Mesenchymal stem cell (in vitro differentiated cells and primary cell): ENCODE data around the gene UFM1.
"Not testable (repeated sequence)": the region's sequence is repeated elsewhere in the genome, so short reads cannot be mapped to it uniquely, and the experiment has no call there.

Experiments
- DNase-seq: peaks from one replicate; pipeline ENCODE4 v3.0.0-alpha.2; 2013
- H2AFZ ChIP-seq: one replicate; pipeline ENCODE4 v1.6.1; 2013; ENCODE audit warnings: low read depth, mild to moderate bottlenecking, control low read depth, inconsistent platforms, low read length, moderate library complexity
- H2AK5ac ChIP-seq: 2 replicates; pipeline ENCODE4 v1.6.1; 2013; ENCODE audit warnings: low read length, moderate library complexity, mild to moderate bottlenecking, inconsistent platforms; ENCODE audit not compliant: severe bottlenecking
- H2BK120ac ChIP-seq: one replicate; pipeline ENCODE4 v1.6.1; 2013; ENCODE audit warnings: low read depth, mild to moderate bottlenecking, inconsistent platforms, low read length, moderate library complexity
- H2BK12ac ChIP-seq, 2 experiments: one replicate each; pipeline ENCODE4 v1.6.1; 2013; ENCODE audit warnings: inconsistent platforms in 2 of 2, low read length in 2 of 2, mild to moderate bottlenecking in 2 of 2, moderate library complexity in 2 of 2, control low read depth in 1 of 2
- H2BK15ac ChIP-seq: one replicate; pipeline ENCODE4 v1.6.1; 2013; ENCODE audit warnings: mild to moderate bottlenecking, low read depth, inconsistent platforms; ENCODE audit not compliant: poor library complexity, severe bottlenecking
- H2BK5ac ChIP-seq: 2 replicates; pipeline ENCODE4 v1.6.1; 2013; ENCODE audit warnings: low read depth, mild to moderate bottlenecking, low read length, control low read depth, inconsistent platforms; ENCODE audit not compliant: poor library complexity, severe bottlenecking
- H3K14ac ChIP-seq, 2 experiments: one replicate each; pipeline ENCODE4 v1.6.1; 2013; ENCODE audit warnings: inconsistent platforms in 2 of 2, low read length in 2 of 2, control low read depth in 1 of 2, mild to moderate bottlenecking in 1 of 2, moderate library complexity in 1 of 2
- H3K18ac ChIP-seq, 2 experiments: one replicate each; pipeline ENCODE4 v1.6.1; 2013; ENCODE audit warnings: inconsistent platforms in 2 of 2, low read length in 2 of 2, control low read depth in 1 of 2, low read depth in 1 of 2, mild to moderate bottlenecking in 1 of 2
- H3K23ac ChIP-seq, 2 experiments: one replicate each; pipeline ENCODE4 v1.6.1; 2013; ENCODE audit warnings: inconsistent platforms in 2 of 2, low read length in 2 of 2, mild to moderate bottlenecking in 2 of 2, moderate library complexity in 2 of 2, control low read depth in 1 of 2
- H3K27ac ChIP-seq: 2 replicates; pipeline ENCODE4 v1.5.1; 2013; ENCODE audit warnings: mild to moderate bottlenecking, moderate library complexity, low read length, control low read depth, inconsistent platforms; ENCODE audit not compliant: poor library complexity, severe bottlenecking
- H3K27me3 ChIP-seq, 2 experiments: 2 replicates each; pipeline versions ENCODE4 v1.6.1 to v1.7.0; 2013; ENCODE audit warnings: low read length in 2 of 2, mild to moderate bottlenecking in 2 of 2, moderate library complexity in 2 of 2, control low read depth in 1 of 2, inconsistent platforms in 1 of 2; ENCODE audit not compliant: control insufficient read depth in 1 of 2, insufficient read depth in 1 of 2
- H3K36me3 ChIP-seq, 2 experiments: 2 replicates each; pipeline versions ENCODE4 v1.6.1 to v1.7.0; 2013; ENCODE audit warnings: low read length in 2 of 2, control low read depth in 1 of 2, inconsistent platforms in 1 of 2, low read depth in 1 of 2, mild to moderate bottlenecking in 1 of 2; ENCODE audit not compliant: insufficient read depth in 2 of 2, control insufficient read depth in 1 of 2
- H3K4ac ChIP-seq, 2 experiments: one replicate each; pipeline ENCODE4 v1.6.1; 2013; ENCODE audit warnings: inconsistent platforms in 2 of 2, low read length in 2 of 2, mild to moderate bottlenecking in 2 of 2, moderate library complexity in 2 of 2, control low read depth in 1 of 2, low read depth in 1 of 2
- H3K4me1 ChIP-seq: 2 replicates; pipeline ENCODE4 v1.6.1; 2013; ENCODE audit warnings: low read depth, low read length, control low read depth; ENCODE audit not compliant: control insufficient read depth, insufficient read depth
- H3K4me2 ChIP-seq: 2 replicates; pipeline ENCODE4 v1.6.1; 2013; ENCODE audit warnings: low read length, mild to moderate bottlenecking, inconsistent platforms; ENCODE audit not compliant: poor library complexity, severe bottlenecking
- H3K4me3 ChIP-seq, 2 experiments: 2 replicates each; pipeline versions ENCODE4 v1.5.1 to v1.7.0; 2013; ENCODE audit warnings: low read length in 2 of 2, mild to moderate bottlenecking in 2 of 2, control low read depth in 1 of 2, low read depth in 1 of 2; ENCODE audit not compliant: insufficient read depth in 1 of 2
- H3K79me1 ChIP-seq: replicated peaks from 2 replicates; pipeline ENCODE4 v1.6.1; 2013; ENCODE audit warnings: mild to moderate bottlenecking, control low read depth, low read length, inconsistent platforms; ENCODE audit not compliant: poor library complexity, severe bottlenecking
- H3K9ac ChIP-seq: 2 replicates; pipeline ENCODE4 v1.7.0; 2013; ENCODE audit warnings: mild to moderate bottlenecking, low read length, moderate library complexity
- H3K9me3 ChIP-seq: 2 replicates; pipeline ENCODE4 v1.7.0; 2013; ENCODE audit warnings: mild to moderate bottlenecking, low read length; ENCODE audit not compliant: control insufficient read depth
- H4K8ac ChIP-seq: one replicate; pipeline ENCODE4 v1.6.1; 2013; ENCODE audit warnings: inconsistent platforms, mild to moderate bottlenecking, low read length, moderate library complexity
- H4K91ac ChIP-seq: one replicate; pipeline ENCODE4 v1.6.1; 2013; ENCODE audit warnings: mild to moderate bottlenecking, low read length, inconsistent platforms
- WGBS: methylation state at CpG from one replicate; pipeline ENCODE4 v1.1.7; 2013; ENCODE audit warnings: mixed read lengths; 5-methylcytosine and 5-hydroxymethylcytosine counted together

Gene UFM1

DNA sequence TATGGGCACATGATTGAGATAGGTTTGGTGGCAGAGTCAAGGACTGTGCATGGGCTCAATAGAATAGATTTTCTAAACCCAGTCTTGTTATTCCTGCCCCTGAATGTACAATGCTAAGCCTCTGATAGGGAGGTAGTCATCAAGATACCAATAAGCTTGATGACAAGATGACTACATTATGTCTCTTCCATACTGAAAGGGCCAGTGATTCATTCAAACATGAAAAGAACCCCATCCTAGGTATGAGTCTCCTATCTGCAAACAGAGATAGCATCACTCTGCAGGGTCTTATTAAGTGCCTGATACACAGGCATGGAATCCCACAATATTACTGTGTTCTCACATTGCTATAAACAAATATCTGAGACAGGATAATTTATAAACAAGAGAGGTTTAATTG lies 40.3 kb upstream of the UFM1 start:
- H2BK120ac ChIP-seq, result no peak overlapping the region
- no peak overlapping the region for H2BK5ac ChIP-seq
- no peak overlapping the region for H4K8ac ChIP-seq
- H3K36me3 ChIP-seq, result no peaks in the 10 kb centered on the region
- no peak overlapping the region for H3K4me2 ChIP-seq
- no peak overlapping the region for H3K9ac ChIP-seq
- H3K79me1 ChIP-seq, result no peaks in the 10 kb centered on the region
- no peak overlapping the region for H3K18ac ChIP-seq
- H3K14ac ChIP-seq, result no peak overlapping the region
- H3K27me3 ChIP-seq, result no peaks in the 10 kb centered on the region
- no peak overlapping the region for H3K23ac ChIP-seq
- H3K27ac ChIP-seq, result no peak overlapping the region
- no peaks in the 10 kb centered on the region for H3K4me1 ChIP-seq
- H2AK5ac ChIP-seq, result no peak overlapping the region
- no peak for DNase-seq
- H3K4ac ChIP-seq, result no peak overlapping the region
- no peaks in the 10 kb centered on the region for H3K9me3 ChIP-seq
- H2AFZ ChIP-seq, result no peak overlapping the region
- no peak overlapping the region for H2BK15ac ChIP-seq
- no peak overlapping the region for H2BK12ac ChIP-seq
- H4K91ac ChIP-seq, result no peak overlapping the region
- no peak overlapping the region for H3K4me3 ChIP-seq

DNA sequence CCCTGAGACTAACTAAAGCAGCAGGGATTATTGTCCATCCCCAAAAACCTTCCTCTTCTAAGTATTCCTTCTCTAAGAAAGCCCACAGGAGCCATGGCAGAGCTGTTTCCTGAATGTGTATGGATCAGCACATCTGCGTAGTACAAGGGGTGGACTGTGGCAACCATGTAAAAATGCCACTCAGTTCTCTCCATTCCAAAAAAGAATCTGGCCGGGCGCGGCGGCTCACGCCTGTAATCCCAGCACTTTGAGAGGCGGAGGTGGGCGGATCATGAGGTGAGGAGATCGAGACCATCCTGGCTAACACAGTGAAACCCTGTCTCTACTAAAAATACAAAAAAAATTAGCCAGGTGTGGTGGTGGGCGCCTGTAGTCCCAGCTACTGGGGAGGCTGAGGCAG lies 38.5 kb upstream of the UFM1 start:
- H3K27me3 ChIP-seq, DNase-seq, H3K27ac ChIP-seq, H3K9ac ChIP-seq, H2AK5ac ChIP-seq, H2BK5ac ChIP-seq, H3K18ac ChIP-seq, H4K8ac ChIP-seq, H3K79me1 ChIP-seq, H3K9me3 ChIP-seq, H3K23ac ChIP-seq, H3K4me2 ChIP-seq, H3K4ac ChIP-seq, H3K4me3 ChIP-seq, H2BK12ac ChIP-seq, H2AFZ ChIP-seq, H2BK15ac ChIP-seq, H3K4me1 ChIP-seq, H2BK120ac ChIP-seq, H3K14ac ChIP-seq, H3K36me3 ChIP-seq, H4K91ac ChIP-seq: not testable (repeated sequence)
- WGBS, result 98% methylated on average over 6 of the region's 10 CpGs

GRCh38 chr13:38316129-38316528 lies 33.5 kb upstream of the UFM1 start:
- no peak overlapping the region for H2BK5ac ChIP-seq
- H3K27ac ChIP-seq, result no peak overlapping the region
- H3K79me1 ChIP-seq, result no peaks in the 10 kb centered on the region
- H3K27me3 ChIP-seq, result no peaks in the 10 kb centered on the region
- H2AK5ac ChIP-seq, result no peak overlapping the region
- H2BK120ac ChIP-seq, result no peak overlapping the region
- H3K9me3 ChIP-seq, result no peaks in the 10 kb centered on the region
- no peaks in the 10 kb centered on the region for H3K36me3 ChIP-seq
- H3K4me1 ChIP-seq, result no peaks in the 10 kb centered on the region
- no peak overlapping the region for H4K91ac ChIP-seq
- no peak for DNase-seq
- no peak overlapping the region for H3K4ac ChIP-seq
- no peak overlapping the region for H4K8ac ChIP-seq
- no peak overlapping the region for H2BK15ac ChIP-seq
- no peak overlapping the region for H3K18ac ChIP-seq
- no peak overlapping the region for H2BK12ac ChIP-seq
- no peak overlapping the region for H3K4me2 ChIP-seq
- H3K23ac ChIP-seq, result no peak overlapping the region
- no peak overlapping the region for H3K9ac ChIP-seq
- no peak overlapping the region for H2AFZ ChIP-seq
- no peak overlapping the region for H3K14ac ChIP-seq
- H3K4me3 ChIP-seq, result no peak overlapping the region

DNA sequence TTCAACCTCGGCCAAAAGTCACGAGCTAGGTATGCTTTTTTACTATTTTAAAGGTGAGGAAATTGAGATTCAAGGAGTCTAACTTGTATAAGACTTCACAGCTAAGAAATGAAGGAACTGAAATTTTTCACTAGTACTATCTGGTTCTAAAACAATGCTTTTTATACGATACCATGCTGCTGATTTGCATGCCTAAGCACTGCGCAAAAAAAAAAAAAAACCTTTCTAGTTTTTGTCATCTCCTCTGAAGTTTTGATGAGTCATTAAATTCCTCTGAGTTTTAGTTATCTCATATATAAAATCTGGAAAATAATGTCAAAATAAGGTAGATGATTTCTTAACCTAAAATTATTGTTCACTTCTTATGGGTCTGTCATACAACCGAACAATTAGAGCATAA lies 28.0 kb upstream of the UFM1 start:
- Histone ChIP-seq H2BK5ac (no peak overlapping the region), H3K18ac (no peak overlapping the region), H2AFZ (no peak overlapping the region), H3K4me2 (no peak overlapping the region), H4K91ac (no peak overlapping the region), H3K23ac (no peak overlapping the region), H3K79me1 (peaks cover 2% of the 10 kb centered on the region), H3K9ac (no peak overlapping the region), H2BK15ac (no peak overlapping the region), H4K8ac (no peak overlapping the region), H2BK12ac (no peak overlapping the region), H3K9me3 (peaks cover 13% of the 10 kb centered on the region), H3K4me3 (no peak overlapping the region), H3K4me1 (no peaks in the 10 kb centered on the region), H3K27ac (no peak overlapping the region), H3K4ac (no peak overlapping the region), H3K27me3 (no peaks in the 10 kb centered on the region), H3K36me3 (no peaks in the 10 kb centered on the region), H2AK5ac (no peak overlapping the region), H3K14ac (no peak overlapping the region), H2BK120ac (no peak overlapping the region)
- no peak for DNase-seq
- 90% methylated on average over 2 of the region's 5 CpGs for WGBS
